HG03066 (cell line): ENCODE measurements around the gene RABGGTA.

Source experiments
- ATAC-seq: cut with Tn5 transposase; IDR thresholded peaks from one replicate; pipeline ENCODE4 v1.9.1; 2021; ENCODE audit warnings: low read depth; ENCODE audit not compliant: unreplicated experiment

RABGGTA gene

GRCh38 chr14:24307156-24307574, 35.8 kb upstream of the RABGGTA start:
- ATAC-seq: no peak

GRCh38 chr14:24304019-24304387, 32.6 kb upstream of the RABGGTA start:
- ATAC-seq: no peak

- ATAC-seq: no peak
These were observed 29.1 kb upstream of the RABGGTA start for GRCh38 chr14:24300326-24300980.

- peak; percentile 75 for ATAC-seq
These were observed 28.1 kb upstream of the RABGGTA start, which contains the start of the genes DHRS1 and NOP9 for GRCh38 chr14:24299255-24300191. TSS of gene DHRS1 (minus strand) at chr14:24299780. CDS start at chr14:24299106, 674 bp downstream. TSS of gene NOP9 (plus strand) at chr14:24299850. CDS start at chr14:24299955, 105 bp downstream.

GRCh38 chr14:24298892-24299254, 27.5 kb upstream of the RABGGTA start:
- ATAC-seq: peak; percentile 7

GRCh38 chr14:24297190-24297964, 26.0 kb upstream of the RABGGTA start:
- ATAC-seq: peak; percentile 13

GRCh38 chr14:24296341-24297157, 25.2 kb upstream of the RABGGTA start:
- peak; percentile 53 for ATAC-seq

- no peak for ATAC-seq
These were observed 22.1 kb upstream of the RABGGTA start for GRCh38 chr14:24293525-24293924.

- no peak for ATAC-seq
These were observed 20.9 kb upstream of the RABGGTA start for GRCh38 chr14:24292118-24292807.

- no peak for ATAC-seq
These were observed 20.2 kb upstream of the RABGGTA start for GRCh38 chr14:24291446-24292117.

GRCh38 chr14:24290746-24291145, 19.3 kb upstream of the RABGGTA start:
- ATAC-seq: no peak

GRCh38 chr14:24289649-24290280, 18.4 kb upstream of the RABGGTA start:
- peak; percentile 80 for ATAC-seq

GRCh38 chr14:24286996-24287395, 15.6 kb upstream of the RABGGTA start:
- ATAC-seq: no peak

GRCh38 chr14:24285351-24285750, 14.0 kb upstream of the RABGGTA start:
- ATAC-seq: no peak

- no peak for ATAC-seq
These were observed 13.2 kb upstream of the RABGGTA start for GRCh38 chr14:24284501-24285035.

- no peak for ATAC-seq
These were observed 12.5 kb upstream of the RABGGTA start for GRCh38 chr14:24283796-24284460.

- no peak for ATAC-seq
These were observed 11.3 kb upstream of the RABGGTA start for GRCh38 chr14:24282736-24283135.

- no peak for ATAC-seq
These were observed 10.2 kb upstream of the RABGGTA start for GRCh38 chr14:24281636-24282035.
